GM18870 (cell line): ENCODE results near the gene ADORA2A.

ENCODE experiments used
- ATAC-seq: cut with Tn5 transposase; IDR thresholded peaks from one replicate; pipeline ENCODE4 v1.9.1; 2021; ENCODE audit warnings: moderate library complexity; ENCODE audit not compliant: unreplicated experiment

The ADORA2A gene

DNA sequence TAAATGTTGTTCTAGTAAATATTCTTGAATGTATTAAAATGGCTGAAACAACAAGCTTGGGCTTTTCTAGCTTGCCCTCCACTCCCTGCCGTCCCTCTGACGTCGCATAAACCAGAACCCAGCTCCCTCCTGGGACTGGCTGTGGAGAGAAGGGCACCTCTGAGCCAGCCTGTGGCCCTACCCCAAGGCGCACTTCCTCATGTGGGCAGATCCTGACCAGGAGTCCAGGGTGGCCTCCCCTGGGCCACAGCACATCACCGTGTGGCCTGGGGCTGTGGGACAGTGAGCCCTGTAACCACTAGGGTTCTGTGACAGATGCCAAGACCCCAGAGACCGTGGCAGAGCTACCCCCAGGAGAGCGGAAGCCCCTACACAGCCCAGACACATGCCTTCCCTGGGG lies 10.2 kb upstream of the ADORA2A start:
- no peak for ATAC-seq

DNA sequence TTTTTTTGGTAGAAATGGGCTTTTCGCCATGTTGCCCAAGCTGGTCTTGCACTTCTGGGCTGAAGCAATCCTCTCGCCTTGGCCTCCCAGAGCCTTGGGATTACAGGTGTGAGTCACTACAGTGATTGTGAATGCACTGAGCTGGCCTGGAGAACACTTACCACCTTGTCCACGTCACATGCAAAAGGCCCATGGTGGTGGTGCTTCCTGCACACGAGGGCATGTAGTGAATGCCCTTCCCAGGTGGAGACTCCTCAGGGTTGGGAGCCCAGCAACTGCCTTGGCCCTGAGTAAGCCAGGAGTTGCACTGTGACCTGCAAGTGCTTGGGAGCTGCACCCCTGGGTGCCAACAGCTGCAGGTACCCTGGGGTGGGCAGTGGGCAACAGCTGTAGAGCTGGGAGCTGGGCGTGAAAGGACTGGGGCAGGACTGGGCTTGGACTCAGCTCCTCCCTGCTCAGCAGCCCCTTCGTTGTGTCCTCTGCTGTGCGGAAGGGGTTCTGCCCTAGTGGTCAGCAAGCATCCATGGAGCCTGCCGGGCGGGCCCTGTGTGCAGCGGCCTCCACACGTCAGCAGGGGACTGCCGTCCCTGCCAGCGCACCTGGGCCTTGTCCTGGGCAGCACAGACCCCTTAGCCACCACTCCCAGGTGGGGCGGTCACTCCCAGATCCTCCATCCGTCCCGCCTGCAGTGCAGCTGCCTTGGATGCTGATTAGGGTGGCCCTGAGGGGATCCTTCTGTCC lies 9.3 kb upstream of the ADORA2A start:
- no peak for ATAC-seq

DNA sequence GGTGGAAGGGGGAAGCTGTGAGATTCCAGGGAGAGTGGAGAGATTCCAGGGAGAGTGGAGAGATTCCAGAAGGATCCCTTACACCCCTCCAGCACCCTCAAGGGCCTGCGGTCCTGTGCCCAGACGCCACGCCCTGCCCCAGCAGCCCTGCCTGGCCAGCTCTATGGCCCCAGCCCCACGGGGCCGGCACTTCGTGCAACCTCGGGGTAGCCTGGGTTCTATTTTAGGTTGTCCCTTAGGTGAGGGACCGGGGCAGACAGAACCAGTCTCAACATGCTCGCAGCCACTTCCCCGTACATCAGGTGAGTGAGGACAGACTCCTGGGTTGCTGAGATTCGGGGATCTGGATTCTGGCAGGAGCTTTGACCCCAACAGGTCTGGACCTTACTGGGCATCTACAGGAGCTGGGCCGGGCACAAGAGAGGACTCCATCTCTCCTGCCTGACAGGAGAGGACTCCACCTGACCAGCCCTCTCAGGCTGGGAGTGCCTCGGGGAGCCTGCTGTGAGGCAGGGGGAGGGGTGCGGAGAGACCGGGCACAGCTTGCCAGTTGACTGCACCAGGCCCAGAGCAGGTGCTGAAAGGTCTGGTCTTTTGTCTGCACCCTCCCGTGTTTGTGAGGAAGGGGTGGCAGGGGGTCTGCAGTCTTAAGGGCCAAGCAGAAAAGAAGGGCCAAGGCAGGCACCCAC lies 8.5 kb upstream of the ADORA2A start:
- ATAC-seq = no peak

DNA sequence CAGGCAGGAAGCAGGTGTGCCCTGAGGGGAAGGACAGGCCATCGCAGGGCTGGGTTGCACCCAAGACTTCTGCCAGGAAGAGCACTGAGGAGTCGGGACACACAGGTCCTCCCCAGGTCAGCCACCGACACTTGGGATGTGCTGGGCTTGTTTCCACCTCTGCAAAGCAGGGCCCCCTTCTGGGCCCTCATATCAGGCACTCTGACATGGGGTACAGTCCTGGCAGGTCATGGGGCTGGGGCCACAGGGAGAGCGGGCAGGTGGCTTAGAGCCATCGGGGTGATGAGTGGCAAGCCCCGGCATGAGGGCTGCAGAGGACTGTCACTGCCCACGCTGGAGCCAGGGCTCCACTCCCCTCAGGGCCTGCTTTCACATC lies 7.9 kb upstream of the ADORA2A start:
- ATAC-seq = no peak

DNA sequence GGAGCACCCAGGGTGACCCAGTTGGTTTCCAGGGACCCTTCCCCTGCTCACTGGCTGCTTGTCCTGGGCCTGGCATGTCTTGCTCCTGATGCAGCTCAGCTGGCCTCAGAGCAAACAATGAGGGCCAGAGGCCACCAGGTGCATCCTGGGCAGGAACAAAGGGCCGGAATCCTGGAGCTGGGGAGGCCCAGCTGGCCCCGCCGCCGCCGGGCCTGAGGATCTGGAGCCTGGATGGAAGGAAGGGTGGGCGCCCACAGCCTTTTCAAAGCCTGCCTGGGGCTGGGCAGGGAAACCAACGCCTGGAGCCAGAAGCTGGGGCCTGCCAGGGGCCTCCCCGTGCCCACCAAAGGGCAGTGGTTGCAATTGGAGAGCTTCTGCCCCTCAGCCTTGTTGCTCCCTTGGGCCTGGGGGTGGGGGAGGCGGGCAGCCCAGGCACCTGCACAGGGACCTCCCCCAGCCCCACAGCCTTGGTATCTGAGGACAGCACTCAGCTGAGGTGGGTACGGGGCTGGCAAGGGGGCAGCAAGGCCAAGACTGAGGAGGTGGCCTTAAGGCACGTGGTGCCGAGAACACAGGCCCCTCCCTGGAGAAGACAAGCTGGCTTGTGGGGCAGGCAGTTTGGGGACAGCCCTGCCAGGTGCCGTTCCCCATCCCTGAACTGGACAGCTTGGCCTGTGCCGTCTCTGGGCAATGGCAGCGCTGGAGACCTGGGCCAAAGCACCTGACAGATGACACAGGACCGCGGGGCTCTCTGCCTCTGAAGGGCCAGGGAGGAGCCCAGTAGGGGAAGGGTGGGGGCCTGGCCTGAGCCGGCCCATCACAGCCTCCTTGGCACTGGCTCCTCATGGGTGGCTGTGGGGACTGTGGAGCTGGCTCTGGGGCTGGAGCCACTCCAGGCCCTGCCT lies 7.1 kb upstream of the ADORA2A start:
- ATAC-seq = no peak

DNA sequence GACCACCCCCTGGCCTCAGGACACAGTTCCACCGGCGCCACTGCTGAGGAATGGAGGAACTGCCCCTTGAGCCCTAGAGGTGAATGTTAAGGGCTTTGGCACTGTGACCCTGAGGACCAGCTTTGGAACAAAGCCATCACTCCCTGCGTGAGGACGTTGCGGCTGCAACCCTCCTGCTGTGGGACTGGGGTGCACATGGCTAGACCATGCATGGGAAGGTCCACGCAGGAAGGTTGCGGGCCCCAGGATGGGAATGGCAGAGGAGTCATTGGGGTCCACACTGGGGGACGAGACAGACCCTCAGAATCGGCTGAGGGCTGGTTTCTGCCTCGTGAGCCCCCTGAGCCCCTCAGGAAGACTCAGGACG lies 6.4 kb upstream of the ADORA2A start:
- no peak for ATAC-seq

DNA sequence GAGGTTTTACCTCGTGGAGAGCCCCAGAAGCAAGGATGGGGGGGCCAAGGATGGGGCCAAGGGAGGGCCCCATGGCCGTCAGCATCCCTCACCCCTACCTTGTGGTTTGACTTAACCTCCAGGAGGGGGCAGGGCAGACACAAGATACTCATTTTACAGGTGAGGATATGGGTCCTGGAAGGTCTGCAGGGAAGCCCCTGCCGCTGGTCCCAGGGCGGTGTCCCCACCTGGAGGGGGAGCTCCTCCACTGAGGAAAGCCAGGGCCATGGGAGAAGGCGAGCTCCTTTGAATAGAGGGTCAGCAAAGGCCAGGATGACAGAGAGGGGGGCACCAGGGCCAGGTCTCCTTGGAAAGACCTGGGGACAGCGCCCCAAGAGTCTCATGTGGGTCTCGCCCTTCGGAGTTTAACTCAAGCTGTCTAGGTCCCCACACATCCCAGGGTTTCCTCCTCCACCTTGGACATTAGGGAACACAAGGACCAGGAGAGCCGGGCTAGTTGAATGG lies 5.9 kb upstream of the ADORA2A start:
- ATAC-seq = no peak

DNA sequence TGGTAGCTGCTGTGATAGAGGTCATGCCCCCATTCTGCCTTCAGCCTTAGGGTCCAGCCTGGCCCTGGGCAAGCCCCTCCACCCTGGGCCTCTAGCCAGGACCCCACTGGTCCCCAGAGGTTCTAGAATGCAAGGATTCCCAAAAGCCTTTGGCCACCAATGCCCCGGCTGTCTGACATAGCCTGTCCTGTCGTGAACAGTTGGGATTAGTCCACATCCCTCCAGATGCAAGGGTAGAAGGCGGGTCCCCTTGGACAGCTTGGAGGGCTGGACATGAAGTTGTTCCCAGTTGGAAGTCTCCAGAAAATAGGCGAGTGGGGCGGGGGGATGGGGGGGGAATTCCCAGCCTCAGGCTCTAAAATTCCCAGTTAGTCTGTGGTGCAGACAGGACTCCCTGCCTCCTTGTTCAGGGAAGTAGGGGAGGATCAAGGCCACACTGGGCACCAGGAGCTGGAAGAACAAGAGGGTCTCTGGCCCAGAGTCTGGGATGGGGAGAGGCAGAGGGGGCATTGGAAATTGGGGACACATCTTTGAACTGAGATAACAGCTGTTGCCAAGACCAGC lies 5.2 kb upstream of the ADORA2A start:
- no peak for ATAC-seq

DNA sequence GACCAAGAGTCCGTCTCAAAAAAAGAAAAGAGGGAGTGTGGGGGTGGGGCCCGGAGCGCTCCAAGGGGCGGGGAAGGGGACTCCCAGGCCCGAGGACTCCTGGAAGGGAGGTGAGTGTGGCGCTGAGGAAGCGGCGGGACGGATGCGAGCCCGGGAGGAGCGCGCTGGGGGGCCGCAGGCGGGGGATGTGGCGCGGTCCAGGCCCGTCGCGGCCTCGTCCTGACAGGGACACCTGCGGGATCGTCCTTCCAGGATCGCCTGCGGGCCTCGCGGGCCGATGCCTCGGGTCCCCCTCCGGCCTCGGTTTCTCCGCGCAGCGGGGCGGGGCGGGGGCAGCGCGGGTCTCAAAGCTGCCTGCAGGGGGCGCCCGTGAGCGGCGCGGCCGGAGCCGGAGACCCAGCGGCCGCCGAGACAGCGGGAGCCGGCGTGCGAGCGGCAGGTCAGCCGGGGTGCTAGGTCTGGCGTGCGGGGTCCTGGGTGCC lies 3.8 kb upstream of the ADORA2A start:
- no peak for ATAC-seq

DNA sequence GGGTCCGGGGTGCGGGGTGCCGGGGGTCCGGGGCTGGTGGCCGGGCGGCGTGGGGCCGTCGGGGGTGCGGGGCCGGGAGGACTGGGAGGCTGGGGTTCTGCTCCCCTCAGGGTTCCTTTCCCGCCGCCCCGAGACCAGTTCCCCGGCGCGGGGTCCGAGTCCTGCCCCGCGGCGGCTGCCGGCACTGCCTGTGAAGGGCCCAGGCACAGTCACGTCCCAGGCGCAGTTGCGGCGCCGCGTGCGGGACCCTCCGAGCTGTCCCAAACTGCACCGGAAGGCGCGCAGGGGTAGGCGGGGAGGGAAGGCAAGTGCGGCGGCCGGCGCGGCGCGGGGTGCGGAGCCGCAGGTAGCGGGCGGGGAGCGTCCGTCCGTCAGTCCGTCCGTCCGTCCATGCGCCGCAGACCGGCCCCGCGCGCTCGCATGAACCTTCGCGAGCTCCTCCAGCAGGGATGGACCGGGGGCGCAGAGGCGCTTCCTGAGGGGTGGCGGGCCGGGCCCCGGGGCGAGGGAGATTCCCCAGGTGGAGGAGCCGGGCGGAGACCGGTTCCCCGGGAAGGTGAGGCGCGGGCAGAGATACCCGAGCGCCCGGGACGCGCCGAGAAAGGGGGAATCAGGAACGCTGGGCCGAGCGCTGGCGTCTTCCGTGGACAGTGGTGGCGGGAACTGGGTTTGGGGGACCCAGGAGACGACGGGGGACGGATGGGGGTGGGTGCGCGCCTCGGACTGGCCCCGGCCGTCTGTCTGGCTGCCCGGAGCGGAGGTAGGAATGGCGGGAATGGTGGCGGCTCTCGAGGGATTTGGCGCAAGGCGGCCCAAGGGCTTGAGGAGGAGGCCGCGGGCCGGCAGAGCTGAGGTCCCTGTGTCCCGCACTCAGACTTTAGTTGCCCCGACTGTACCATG lies 3.1 kb upstream of the ADORA2A start:
- no peak for ATAC-seq

DNA sequence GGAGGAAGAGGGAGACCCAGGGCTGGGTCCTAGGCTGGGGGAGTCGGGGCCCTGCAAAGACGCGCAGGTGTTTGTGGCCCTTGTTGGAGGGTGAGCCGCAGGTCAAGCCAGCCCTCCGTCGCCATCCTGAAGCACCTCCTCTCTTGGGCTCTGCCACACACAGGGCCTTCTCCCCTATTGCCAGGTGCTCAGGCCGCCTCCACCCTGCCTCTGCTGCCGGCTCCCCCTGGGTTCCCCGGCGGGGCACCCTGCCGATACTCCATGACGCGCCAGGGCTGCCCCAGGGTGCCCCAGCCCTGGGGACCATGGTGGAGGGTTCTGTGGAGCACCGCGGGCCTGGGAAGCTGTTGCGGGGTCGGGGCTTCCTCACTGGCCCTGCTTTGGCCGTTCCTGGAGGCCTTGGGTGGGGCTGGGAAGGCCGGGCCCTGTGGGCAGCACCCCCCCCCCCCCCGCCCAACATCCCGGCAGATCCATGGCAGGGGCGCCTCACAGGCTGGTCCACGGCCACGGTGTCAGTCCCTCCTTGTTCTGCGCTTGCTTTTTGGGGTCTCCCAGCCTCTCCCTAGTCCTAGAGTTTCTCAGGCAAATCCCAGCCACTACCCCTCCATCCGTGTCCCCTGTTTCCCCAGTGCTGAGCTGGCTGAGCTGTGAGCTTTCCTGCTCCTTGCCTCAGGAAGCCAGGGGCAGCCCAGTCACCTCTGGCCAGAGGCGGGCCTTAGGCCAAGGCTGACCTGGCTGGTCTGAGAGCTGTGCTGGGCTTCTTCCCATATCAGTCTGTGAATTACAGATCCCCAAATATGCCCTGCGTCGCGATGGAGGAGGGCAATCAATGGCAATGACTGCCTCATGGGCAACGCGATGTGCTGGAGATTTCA lies 2.3 kb upstream of the ADORA2A start:
- no peak for ATAC-seq

DNA sequence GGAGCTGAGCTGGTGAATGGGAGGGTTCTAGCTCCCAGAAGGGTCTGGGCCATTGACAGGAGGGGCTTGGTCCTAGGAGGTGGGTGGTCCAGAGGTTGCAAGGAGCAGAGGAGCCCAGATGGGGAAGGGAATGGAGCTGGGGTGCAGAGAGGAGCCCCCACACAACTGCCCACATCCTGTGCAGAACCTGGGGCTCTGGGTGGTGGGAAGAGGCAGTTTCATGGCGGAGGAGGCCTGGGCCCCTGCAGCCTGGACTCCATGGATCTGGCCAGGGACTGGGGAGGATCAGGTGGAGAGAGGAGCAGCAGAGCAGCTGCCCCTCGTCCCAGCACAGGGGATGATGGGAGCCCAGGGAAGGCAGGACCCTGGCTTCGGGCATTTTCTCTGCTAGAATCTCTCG lies 963 bp upstream of the ADORA2A start:
- ATAC-seq = no peak

DNA sequence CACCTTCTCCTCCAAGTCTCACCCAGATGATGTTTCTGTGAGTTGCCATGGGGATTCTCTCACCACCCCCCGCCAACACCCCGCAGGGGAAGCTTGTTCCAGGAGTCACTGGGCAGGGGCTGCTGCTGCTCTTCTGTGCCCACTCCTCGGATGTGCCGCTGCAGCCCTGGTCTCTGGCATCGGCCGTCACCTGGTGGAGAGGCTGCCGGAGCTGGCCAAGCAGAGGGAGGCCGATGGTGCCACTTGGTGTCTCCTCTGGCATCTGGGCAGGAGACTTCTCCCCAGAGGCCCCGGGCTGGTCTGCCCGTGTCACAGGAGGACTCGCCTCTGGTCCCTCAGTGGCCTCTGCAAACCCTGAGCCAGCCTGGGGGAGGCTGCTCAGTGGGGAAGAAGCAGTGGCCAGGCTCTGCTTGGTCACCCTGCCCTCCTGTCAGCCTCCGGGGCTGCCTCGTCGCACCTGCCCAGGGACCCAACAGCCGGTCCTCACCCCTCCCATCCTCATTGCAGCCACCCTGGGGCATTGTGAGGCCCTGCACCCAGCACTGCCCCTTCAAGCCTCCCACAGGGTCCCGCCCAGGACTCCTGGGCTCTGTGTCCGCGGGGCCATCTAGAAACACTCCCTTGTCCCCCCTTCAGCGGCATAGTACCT lies 424 bp upstream of the ADORA2A start:
- no peak for ATAC-seq

DNA sequence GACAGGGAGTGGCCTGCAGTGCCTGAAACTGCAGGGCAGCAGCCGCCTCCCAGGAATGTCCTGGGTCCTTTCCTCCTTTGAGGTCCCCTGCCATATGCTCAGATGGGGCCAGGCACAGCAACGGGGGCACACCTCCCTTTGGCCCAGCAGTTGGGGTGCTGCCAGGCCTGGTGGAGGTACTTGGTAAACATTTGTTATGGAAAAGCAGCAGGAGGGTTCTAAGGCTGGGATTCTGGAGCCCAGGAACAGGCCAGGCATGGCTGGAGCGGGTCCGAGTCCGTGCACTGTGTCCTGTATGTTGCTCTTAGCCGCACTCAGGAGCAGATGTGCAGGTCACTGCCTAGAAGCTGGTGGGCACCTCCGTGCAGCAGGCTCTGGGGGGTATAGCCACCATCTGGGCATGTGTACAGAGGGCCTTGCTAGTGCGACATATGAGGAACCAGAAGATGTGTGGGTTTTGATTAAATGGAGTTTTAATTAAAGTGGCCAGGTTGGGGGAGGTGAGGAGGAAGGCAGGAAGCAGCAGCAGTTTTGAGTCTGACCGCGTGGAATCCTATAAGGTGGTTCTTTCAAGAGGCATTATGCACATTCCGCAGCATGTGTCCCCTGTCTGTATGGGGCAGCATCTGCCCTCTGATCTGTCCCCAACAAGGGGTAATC lies 1.5 kb downstream of the ADORA2A start:
- no peak for ATAC-seq

DNA sequence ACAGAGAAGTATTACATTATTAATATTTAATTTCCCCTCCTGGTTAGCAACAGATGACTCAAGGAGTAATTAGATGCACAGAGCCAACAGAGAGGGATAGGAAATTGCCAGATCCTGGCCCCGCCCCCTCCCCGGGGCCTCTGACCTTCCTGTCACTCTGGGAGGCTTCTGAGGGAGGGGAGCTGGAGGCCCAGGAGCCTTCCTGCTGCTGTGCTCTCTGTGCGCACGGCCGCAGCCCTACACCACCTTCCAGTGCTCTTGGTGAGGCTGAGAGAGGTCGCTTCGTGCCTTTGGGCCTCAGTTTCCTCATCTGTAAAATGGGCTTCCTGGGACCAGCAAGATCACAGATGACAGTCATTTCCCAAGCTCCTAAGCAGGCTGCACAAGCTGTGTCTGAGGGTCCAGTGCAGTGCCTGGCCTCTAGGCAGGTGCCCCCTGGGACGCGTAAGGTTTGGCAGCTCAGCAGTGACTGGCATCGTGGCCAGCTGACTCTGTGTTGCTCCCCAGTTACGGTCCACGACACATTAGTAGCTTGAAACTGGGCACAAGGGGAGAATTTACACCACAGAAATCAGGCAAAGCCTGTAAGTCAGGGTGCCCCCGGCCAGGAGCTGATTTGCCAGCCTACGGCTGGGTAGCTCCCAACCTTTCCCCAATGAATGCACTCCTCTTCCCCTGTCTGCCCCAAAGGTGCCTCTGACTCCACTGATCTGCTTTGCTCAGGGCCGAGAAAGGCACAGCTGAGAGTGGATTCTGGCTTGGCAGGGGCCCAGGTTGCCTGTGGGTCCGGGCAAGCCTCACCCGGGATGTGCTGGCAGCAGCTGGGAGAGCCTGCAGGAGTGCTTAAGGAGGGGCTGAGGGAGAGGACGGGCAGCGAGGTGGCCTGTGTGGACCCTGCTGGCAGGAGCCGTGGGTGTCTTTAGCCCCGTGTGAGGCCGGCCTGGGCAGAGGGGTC lies 2.3 kb downstream of the ADORA2A start:
- no peak for ATAC-seq

DNA sequence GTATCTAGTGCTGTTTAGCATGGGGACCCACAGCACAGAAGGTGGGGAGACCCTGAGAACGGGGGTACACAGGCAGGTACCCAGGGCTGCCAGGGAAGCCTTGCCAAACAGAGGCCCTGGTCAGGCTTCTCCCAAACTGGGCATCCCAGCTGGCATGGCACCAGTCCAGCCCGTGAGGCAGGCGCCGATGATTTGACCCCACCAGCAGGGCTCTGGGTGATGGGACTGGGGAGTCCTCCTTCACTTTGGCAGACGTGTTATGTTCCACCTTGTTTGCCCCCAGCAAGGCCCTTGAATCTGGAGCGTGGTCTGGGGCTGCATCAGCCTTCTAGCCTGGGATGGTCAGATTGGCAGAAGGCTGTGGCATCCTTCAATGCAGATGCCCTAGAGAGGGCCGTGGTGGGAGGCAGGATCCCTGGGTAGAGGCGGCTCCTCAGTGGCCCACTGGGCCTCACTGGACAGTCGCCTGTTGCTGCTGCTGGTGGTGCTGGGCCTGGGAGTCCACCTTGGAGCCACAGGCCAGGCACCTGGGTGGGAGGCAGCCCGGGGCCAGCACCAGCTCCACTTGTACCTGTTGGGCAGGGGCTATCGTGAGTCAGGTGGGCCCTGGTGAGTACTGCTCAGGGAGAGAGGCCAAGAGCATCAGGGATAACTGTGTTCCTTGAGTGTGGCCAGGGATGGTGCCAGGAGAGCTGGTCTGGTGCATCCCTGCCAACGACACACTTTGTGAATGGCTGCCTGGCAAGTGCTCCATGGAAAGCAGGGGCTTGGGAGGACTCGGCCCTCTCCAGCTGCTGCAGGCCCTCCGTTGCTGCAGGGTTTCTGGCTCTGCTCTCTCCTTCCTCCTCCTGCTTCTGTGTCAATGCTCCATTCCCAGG lies 3.3 kb downstream of the ADORA2A start:
- ATAC-seq = no peak
